Adrenal gland (tissue), 12 donors: ENCODE data around the gene SLC30A7. TPM values are rescaled to one million over a fixed set of nuclear protein-coding genes. Genes with fewer than 3 reads are reported as not detected.
A peak's percentile ranks its signal among the peaks of the same experiment; 100 is the strongest.

Experiments used
- DNase-seq, 7 donors: peaks; one replicate each; pipeline ENCODE4 v3.0.0-alpha.2; 2019 to 2020
- H3K27ac ChIP-seq, 5 donors: fragments of 200-600 bp; sonication (generic) in 4 of 5; 1 replicate in 3 of 5; 2 replicates in 2 of 5; pipeline versions ENCODE4 v1.5.1 to v1.8.0; 2016 to 2020; ENCODE audit warnings: mild to moderate bottlenecking in 1 of 5
- H3K27me3 ChIP-seq: fragments of 200-600 bp; 2 replicates; pipeline ENCODE4 v1.8.0; 2021
- H3K36me3 ChIP-seq, 2 donors: fragments of 200-600 bp; replicated peaks in 1 of 2; 1 replicate in 1 of 2; 2 replicates in 1 of 2; pipeline versions ENCODE4 v1.5.1 to v1.8.0; 2018 to 2022
- H3K4me1 ChIP-seq, 2 donors: fragments of 200-600 bp; replicated peaks in 1 of 2; 1 replicate in 1 of 2; 2 replicates in 1 of 2; pipeline versions ENCODE4 v1.5.1 to v1.8.0; 2018 to 2021
- H3K4me3 ChIP-seq, 4 donors: fragments of 200-600 bp; sonication (generic) in 3 of 4; one replicate each; pipeline ENCODE4 v1.5.1; 2016 to 2018
- H3K9me3 ChIP-seq, 3 donors: fragments of 200-600 bp; sonication (generic) in 1 of 3; replicated peaks in 1 of 3; 1 replicate in 2 of 3; 2 replicates in 1 of 3; pipeline versions ENCODE4 v1.5.1 to v1.8.0; 2016 to 2021
- POLR2A ChIP-seq, 2 donors: fragments of 450-650 bp; IDR thresholded peaks; one replicate each; pipeline ENCODE4 v1.6.1; 2017; ENCODE audit warnings: antibody characterized with exemption in 2 of 2, mild to moderate bottlenecking in 2 of 2, moderate library complexity in 1 of 2
- WGBS, 4 donors: extraction: QIAGEN DNeasy Blood & Tissue Kit in 2 of 4; methylation state at CpG; one replicate each; pipeline versions ENCODE4 v1.1.5 to v1.1.7; 2013 to 2017; 5-methylcytosine and 5-hydroxymethylcytosine counted together
- intact Hi-C, 2 donors: fragments of 100-400 bp; cut with DNase I; formaldehyde crosslinking; loops; one replicate each; pipeline versions ENCODE4 v1.14.1 to v1.15.0; 2022 to 2023
- polyA plus RNA-seq, 3 donors: library from polyadenylated mRNA; stranded (reverse); fragments of 200-250 nt in 2 of 3; fragments of 350-450 nt in 1 of 3; fragmentation: Illumina TruSeq in 1 of 3; extraction: RNeasy Lipid Tissue Mini Kit (QIAGEN cat#74804) in 1 of 3; gene quantifications; one replicate each; pipeline ENCODE4 v1.2.3, GENCODE V29; 2013 to 2014
- total RNA-seq, 9 donors: library from RNA; depleted of rRNA in 4 of 9; stranded (reverse); fragments of >200 nt in 4 of 9; fragments of 120-200 nt in 1 of 9; fragmentation: NEBNext Ultra II Directional in 1 of 9; extraction: Animal tissue kit (Norgen Biotek cat#: 25700) in 1 of 9; gene quantifications; one replicate each; pipeline versions ENCODE4 v1.1.0 to v1.2.4, GENCODE V29; 2013 to 2023
- TF ChIP-seq, protein P1 (sequence below), 6 experiments: fragments of 450-650 bp in 4 of 6; fragments of 200-600 bp in 2 of 6; sonication (generic) in 1 of 6; IDR thresholded peaks; 1 replicate in 5 of 6; 2 replicates in 1 of 6; pipeline versions ENCODE4 v1.5.1 to v1.8.0; 2016 to 2021; ENCODE audit warnings: antibody characterized with exemption in 6 of 6, mild to moderate bottlenecking in 2 of 6, moderate library complexity in 1 of 6
- donor health status: healthy with polysubstance abuse.
- donor health status: Bipolar disorder and iron deficiency.
- donor health status: DM: yes; HTN: yes; CAD: no.
- donor health status: DM: no; HTN: no; CAD: no.
- donor health status: DM: no; HTN: no; CAD: no.
- donor health status: DM: yes; HTN: yes; CAD: no.

The SLC30A7 gene
- total and polyA plus RNA-seq, 12 donors = 3.1 to 79.8 (median 30.5) TPM

DNA sequence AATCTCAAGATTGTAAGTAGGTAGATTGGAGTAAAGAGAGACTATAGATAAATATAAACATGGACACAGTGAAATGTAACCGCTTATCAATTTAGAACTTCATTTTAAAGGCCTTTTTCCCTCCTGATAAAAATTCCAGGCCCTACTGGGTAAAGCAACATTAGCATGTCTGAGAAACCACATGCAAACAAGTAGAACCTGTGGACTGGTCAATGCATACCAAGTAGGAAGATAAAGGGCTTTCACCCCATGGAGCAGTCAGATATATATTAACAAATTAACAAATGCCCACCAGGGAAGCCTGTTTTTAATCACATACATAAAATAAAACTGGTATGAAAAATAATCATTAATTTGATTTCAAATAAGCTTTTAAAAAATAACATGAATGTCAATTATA, 121.6 kb downstream of the SLC30A7 start:
- TF ChIP-seq, protein P1, sequence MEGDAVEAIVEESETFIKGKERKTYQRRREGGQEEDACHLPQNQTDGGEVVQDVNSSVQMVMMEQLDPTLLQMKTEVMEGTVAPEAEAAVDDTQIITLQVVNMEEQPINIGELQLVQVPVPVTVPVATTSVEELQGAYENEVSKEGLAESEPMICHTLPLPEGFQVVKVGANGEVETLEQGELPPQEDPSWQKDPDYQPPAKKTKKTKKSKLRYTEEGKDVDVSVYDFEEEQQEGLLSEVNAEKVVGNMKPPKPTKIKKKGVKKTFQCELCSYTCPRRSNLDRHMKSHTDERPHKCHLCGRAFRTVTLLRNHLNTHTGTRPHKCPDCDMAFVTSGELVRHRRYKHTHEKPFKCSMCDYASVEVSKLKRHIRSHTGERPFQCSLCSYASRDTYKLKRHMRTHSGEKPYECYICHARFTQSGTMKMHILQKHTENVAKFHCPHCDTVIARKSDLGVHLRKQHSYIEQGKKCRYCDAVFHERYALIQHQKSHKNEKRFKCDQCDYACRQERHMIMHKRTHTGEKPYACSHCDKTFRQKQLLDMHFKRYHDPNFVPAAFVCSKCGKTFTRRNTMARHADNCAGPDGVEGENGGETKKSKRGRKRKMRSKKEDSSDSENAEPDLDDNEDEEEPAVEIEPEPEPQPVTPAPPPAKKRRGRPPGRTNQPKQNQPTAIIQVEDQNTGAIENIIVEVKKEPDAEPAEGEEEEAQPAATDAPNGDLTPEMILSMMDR (IDR thresholded peaks at IDR 0.05) = no peak
- TF ChIP-seq POLR2A (IDR thresholded peaks at IDR 0.05) = no peak
- no peaks in the 10 kb centered on the region for H3K9me3 ChIP-seq
- intact Hi-C loops = no loop called here
- no peaks in the 10 kb centered on the region for H3K36me3 ChIP-seq
- peaks cover 0 to 5% of the 10 kb centered on the region in 2 donors for H3K4me1 ChIP-seq
- WGBS, 4 donors = 96 to 100% (median 97%) methylated on average over 1 of the region's 1 CpG
- H3K4me3 ChIP-seq = no peak overlapping the region
- no peak for DNase-seq
- H3K27me3 ChIP-seq = no peaks in the 10 kb centered on the region
- H3K27ac ChIP-seq = no peak overlapping the region

DNA sequence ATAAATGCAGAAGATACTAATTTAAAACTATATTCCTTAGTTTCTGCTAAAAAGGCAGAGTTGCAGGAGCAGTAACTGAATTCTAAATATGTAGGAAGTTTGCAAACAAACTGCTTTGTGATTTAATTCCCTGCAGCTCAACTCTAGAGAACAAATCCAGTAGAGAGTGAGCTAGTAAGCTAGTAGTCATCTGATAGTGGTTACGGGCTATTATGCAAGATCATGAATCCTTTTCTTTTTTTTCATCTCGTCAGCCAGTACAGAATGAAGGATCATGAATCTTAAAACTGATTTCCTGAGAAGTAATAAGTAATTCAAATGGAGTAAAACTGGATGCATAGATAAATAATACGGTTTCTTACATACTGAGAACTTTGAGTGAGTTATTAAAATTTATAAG, 126.4 kb downstream of the SLC30A7 start:
- intact Hi-C loops = no loop called here
- 57 to 65% (median 61%) methylated on average over 3 of the region's 3 CpGs for WGBS, 4 donors

DNA sequence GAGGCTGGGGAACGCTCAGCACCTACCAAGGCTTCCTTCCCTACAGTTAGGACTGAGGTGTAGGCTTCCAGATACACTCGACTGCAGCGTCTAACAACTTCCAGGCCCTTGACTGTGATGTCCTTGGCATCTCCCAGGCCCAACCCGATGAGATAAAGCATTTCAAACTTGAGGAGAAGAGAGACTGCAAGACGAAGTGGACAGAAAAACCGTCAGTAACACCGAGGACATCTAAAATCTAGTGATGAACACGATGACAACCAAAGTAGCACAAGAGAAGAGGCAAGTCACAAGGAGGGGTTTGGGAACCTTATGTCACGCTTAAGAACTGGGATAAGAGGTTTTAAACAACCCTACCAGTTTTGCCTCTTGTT, 129.4 kb downstream of the SLC30A7 start:
- WGBS, 4 donors = 0 to 1% (median 0%) methylated on average over 9 of the region's 9 CpGs
- peak in 4 of 7 donors; percentile 18 to 34 (median 24) for DNase-seq
- Histone ChIP-seq H3K4me3 (peak overlapping the region; percentile 68 to 94 (median 78)), H3K27me3 (no peaks in the 10 kb centered on the region), H3K4me1 (peaks cover 3 to 23% of the 10 kb centered on the region in 2 donors), H3K36me3 (no peaks in the 10 kb centered on the region), H3K27ac (peak overlapping the region; percentile 61 to 93 (median 84)), H3K9me3 (no peaks in the 10 kb centered on the region)
- TF ChIP-seq, protein P1 (IDR thresholded peaks at IDR 0.05) = no peak
- TF ChIP-seq POLR2A (IDR thresholded peaks at IDR 0.05) = no peak
- intact Hi-C loops = no loop called here

More for the DNA sequence above, 126.4 kb downstream of the SLC30A7 start:
- no peak for TF ChIP-seq POLR2A (IDR thresholded peaks at IDR 0.05)
- TF ChIP-seq, protein P1 (IDR thresholded peaks at IDR 0.05) = no peak
- peaks cover 3 to 23% of the 10 kb centered on the region in 2 donors for H3K4me1 ChIP-seq
- H3K27me3 ChIP-seq = no peaks in the 10 kb centered on the region
- no peaks in the 10 kb centered on the region for H3K36me3 ChIP-seq
- no peak overlapping the region for H3K4me3 ChIP-seq
- H3K9me3 ChIP-seq = no peaks in the 10 kb centered on the region
- DNase-seq = no peak
- no peak overlapping the region for H3K27ac ChIP-seq

DNA sequence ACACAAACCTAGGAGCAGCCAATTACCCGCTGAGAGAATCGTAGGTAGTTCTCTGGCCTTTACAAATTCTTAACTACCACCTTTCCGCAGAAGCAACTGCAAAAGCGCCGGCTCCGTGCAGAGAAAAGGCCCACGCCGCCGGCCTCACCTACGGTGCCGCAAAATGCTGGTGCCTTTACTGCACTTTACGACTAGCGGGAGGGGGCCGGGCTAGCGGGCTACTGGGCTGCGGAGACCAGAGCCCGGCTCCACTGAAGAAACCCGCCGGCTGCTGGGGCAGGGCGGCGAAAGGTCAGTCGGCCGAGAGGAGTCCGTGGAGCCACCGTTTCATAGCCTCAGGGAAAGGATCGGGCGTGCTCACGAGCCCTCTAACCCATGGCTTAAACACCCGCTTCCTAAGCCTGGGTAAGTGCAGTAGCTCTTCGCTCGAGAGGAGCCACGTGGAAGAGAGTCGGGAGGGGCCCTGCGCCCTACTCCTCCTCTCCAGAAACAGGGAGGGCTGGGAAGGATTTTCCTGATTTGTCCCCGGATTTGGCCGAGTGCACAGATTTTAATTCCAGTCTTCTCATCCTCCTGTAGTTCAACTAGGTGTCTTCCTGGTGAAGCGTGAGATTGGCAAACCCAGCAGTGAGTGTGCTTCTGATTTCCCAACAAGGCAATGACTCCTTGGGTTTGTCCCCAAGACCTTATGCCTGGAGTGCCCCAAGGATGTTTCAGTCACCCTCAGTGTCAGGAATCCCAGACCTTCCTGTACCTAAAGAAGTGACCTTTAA, 130.0 kb downstream of the SLC30A7 start, which contains the start of gene DPH5:
Gene DPH5, minus strand, starts transcription at position 128 of the 773 bp plus-strand sequence. CDS start 341 bp downstream, outside the sequence.
- TF ChIP-seq, protein P1 (IDR thresholded peaks at IDR 0.05) = no peak
- peak in 1 of 2 donors; percentile 79 for TF ChIP-seq POLR2A (IDR thresholded peaks at IDR 0.05)
- peak within 1 kb of the TSS; percentile 68 to 94 (median 78) for H3K4me3 ChIP-seq
- H3K27ac ChIP-seq = peak within 1 kb of the TSS; percentile 61 to 93 (median 84)
- no peaks in the 10 kb centered on the region for H3K27me3 ChIP-seq
- H3K36me3 ChIP-seq = no peaks in the 10 kb centered on the region
- DNase-seq = peak; percentile 90 to 95 (median 94)
- H3K4me1 ChIP-seq = peaks cover 3 to 23% of the 10 kb centered on the region in 2 donors
- 0 to 1% (median 0%) methylated on average over 8 to 37 of the region's 37 CpGs for WGBS, 4 donors
- H3K9me3 ChIP-seq = no peaks in the 10 kb centered on the region
- intact Hi-C loops = no loop called here
